IMR-90 (cell line): ENCODE data around the gene MGME1. TPM values are rescaled to one million over a fixed set of nuclear protein-coding genes. Genes with fewer than 3 reads are reported as not detected.

Source experiments
- ATAC-seq: fragments of 200-7000 bp; cut with Tn5 transposase; 2 replicates; pipeline ENCODE4 v1.9.1; 2020; ENCODE audit warnings: low read depth, mild to moderate bottlenecking, moderate library complexity
- BruUV-seq: library from RNA; stranded (reverse); fragments of 400-500 nt; replicated peaks from 2 replicates; lab custom pipeline; 2021; lab: Mats Ljungman, UMichigan
- CTCF ChIA-PET: fragments of 300-600 bp; formaldehyde crosslinking; extraction: SDS; loops from one replicate; lab custom pipeline; 2021; ENCODE audit warnings: antibody characterized with exemption; lab: Yijun Ruan, JAX
- POLR2A ChIA-PET: fragments of 300-600 bp; sonication (Branson Sonifier 250); formaldehyde crosslinking; loops from one replicate; lab custom pipeline; 2022; ENCODE audit warnings: antibody characterized with exemption; ENCODE audit not compliant: unreplicated experiment; lab: Charles Lee
- DNase-seq: peaks from one replicate; pipeline ENCODE4 v3.0.0; 2013
- H2AFZ ChIP-seq: replicated peaks from 2 replicates; pipeline ENCODE3; 2013; ENCODE audit warnings: low read length, mild to moderate bottlenecking; ENCODE audit not compliant: poor library complexity
- H2AK5ac ChIP-seq: 2 replicates; pipeline ENCODE4 v1.6.1; 2013; ENCODE audit warnings: low read depth, low read length, inconsistent platforms
- H2AK9ac ChIP-seq: replicated peaks from 2 replicates; pipeline ENCODE3; 2013; ENCODE audit warnings: mild to moderate bottlenecking, low read depth, low read length, moderate library complexity; ENCODE audit not compliant: poor library complexity
- H2BK120ac ChIP-seq: 2 replicates; pipeline ENCODE4 v1.6.1; 2013; ENCODE audit warnings: low read depth, low read length, inconsistent platforms
- H2BK15ac ChIP-seq: 3 replicates; pipeline ENCODE4 v1.6.1; 2013; ENCODE audit warnings: low read depth, low read length, inconsistent platforms
- H2BK20ac ChIP-seq: 2 replicates; pipeline ENCODE4 v1.6.1; 2013; ENCODE audit warnings: low read depth, mild to moderate bottlenecking, inconsistent platforms, low read length, moderate library complexity
- H2BK5ac ChIP-seq: 2 replicates; pipeline ENCODE4 v1.6.1; 2013; ENCODE audit warnings: mild to moderate bottlenecking, low read depth, low read length, inconsistent platforms; ENCODE audit not compliant: poor library complexity, severe bottlenecking
- H3K14ac ChIP-seq: replicated peaks from 2 replicates; pipeline ENCODE4 v1.6.1; 2013; ENCODE audit warnings: low read depth, low read length, inconsistent platforms
- H3K18ac ChIP-seq: 2 replicates; pipeline ENCODE4 v1.6.1; 2013; ENCODE audit warnings: low read depth, low read length, control low read depth
- H3K23ac ChIP-seq: 2 replicates; pipeline ENCODE4 v1.6.1; 2013; ENCODE audit warnings: low read depth, low read length, inconsistent platforms
- H3K27ac ChIP-seq: 2 replicates; pipeline ENCODE4 v1.5.1; 2013; ENCODE audit warnings: mild to moderate bottlenecking, control low read depth, low read length; ENCODE audit not compliant: insufficient read depth
- H3K27me3 ChIP-seq: 2 replicates; pipeline ENCODE4 v1.6.1; 2013; ENCODE audit warnings: low read length; ENCODE audit not compliant: control insufficient read depth, insufficient read depth
- H3K36me3 ChIP-seq: 2 replicates; pipeline ENCODE4 v1.6.1; 2013; ENCODE audit warnings: low read length, mixed read lengths; ENCODE audit not compliant: control insufficient read depth, insufficient read depth
- H3K4ac ChIP-seq: 2 replicates; pipeline ENCODE4 v1.6.1; 2013; ENCODE audit warnings: low read depth, low read length, inconsistent platforms
- H3K4me1 ChIP-seq: 2 replicates; pipeline ENCODE4 v1.6.1; 2013; ENCODE audit warnings: low read length, mixed read lengths; ENCODE audit not compliant: control insufficient read depth, insufficient read depth
- H3K4me2 ChIP-seq: 2 replicates; pipeline ENCODE4 v1.6.1; 2013; ENCODE audit warnings: low read depth, mild to moderate bottlenecking, control low read depth, low read length, moderate library complexity
- H3K4me3 ChIP-seq: 2 replicates; pipeline ENCODE4 v1.5.1; 2013; ENCODE audit warnings: low read depth, mild to moderate bottlenecking, control low read depth, low read length, moderate library complexity; ENCODE audit not compliant: insufficient read depth
- H3K56ac ChIP-seq: 2 replicates; pipeline ENCODE4 v1.6.1; 2013; ENCODE audit warnings: low read length, inconsistent platforms; ENCODE audit not compliant: insufficient read depth; ENCODE audit errors: extremely low read depth
- H3K79me1 ChIP-seq, 2 experiments: 2 replicates each; pipeline ENCODE4 v1.6.1; 2013; ENCODE audit warnings: low read length in 2 of 2, inconsistent platforms in 1 of 2, low read depth in 1 of 2
- H3K9ac ChIP-seq: 2 replicates; pipeline ENCODE4 v1.6.1; 2013; ENCODE audit warnings: low read depth, low read length, control low read depth
- H3K9me1 ChIP-seq: 2 replicates; pipeline ENCODE4 v1.6.1; 2013; ENCODE audit warnings: low read length, inconsistent platforms; ENCODE audit not compliant: insufficient read depth
- H3K9me3 ChIP-seq: 2 replicates; pipeline ENCODE4 v1.6.1; 2013; ENCODE audit warnings: low read length; ENCODE audit not compliant: control insufficient read depth, insufficient read depth
- H4K20me1 ChIP-seq: 2 replicates; pipeline ENCODE4 v1.6.1; 2013; ENCODE audit warnings: low read length, inconsistent platforms; ENCODE audit not compliant: insufficient read depth
- H4K5ac ChIP-seq: 2 replicates; pipeline ENCODE4 v1.6.1; 2013; ENCODE audit warnings: mild to moderate bottlenecking, low read depth, low read length, control low read depth
- H4K8ac ChIP-seq, 2 experiments: 2 replicates each; pipeline ENCODE4 v1.6.1; 2013; ENCODE audit warnings: low read depth in 2 of 2, low read length in 2 of 2, control low read depth in 1 of 2, inconsistent platforms in 1 of 2
- H4K91ac ChIP-seq: 2 replicates; pipeline ENCODE4 v1.6.1; 2013; ENCODE audit warnings: low read depth, low read length, inconsistent platforms; ENCODE audit not compliant: insufficient read depth
- BHLHE40 ChIP-seq: fragments of 150-350 bp; IDR thresholded peaks from 2 replicates; pipeline ENCODE4 v1.6.1; 2016; ENCODE audit warnings: mild to moderate bottlenecking, low read depth, low read length
- CTCF ChIP-seq: conservative IDR thresholded peaks from 2 replicates; pipeline ENCODE4 v1.5.1; 2012; ENCODE audit warnings: mild to moderate bottlenecking, low read depth, low read length, improper control_type of control experiment
- ELK1 ChIP-seq: fragments of 150-350 bp; IDR thresholded peaks from 2 replicates; pipeline ENCODE4 v1.6.1; 2016; ENCODE audit warnings: low read depth, mild to moderate bottlenecking, low read length, moderate library complexity, borderline replicate concordance
- FOS ChIP-seq: fragments of 150-350 bp; IDR thresholded peaks from 2 replicates; pipeline ENCODE4 v1.6.1; 2016; ENCODE audit warnings: low read depth, low read length
- RAD21 ChIP-seq: IDR thresholded peaks from 2 replicates; pipeline ENCODE4 v1.6.1; 2012; ENCODE audit warnings: low read length, improper control_type of control experiment
- RCOR1 ChIP-seq: IDR thresholded peaks from 2 replicates; pipeline ENCODE4 v1.6.1; 2012; ENCODE audit warnings: mild to moderate bottlenecking, low read length, improper control_type of control experiment; ENCODE audit not compliant: insufficient replicate concordance
- USF2 ChIP-seq: fragments of 150-350 bp; IDR thresholded peaks from 2 replicates; pipeline ENCODE4 v1.6.1; 2017; ENCODE audit warnings: mild to moderate bottlenecking, antibody characterized with exemption, low read length, low read depth
- WGBS, 2 experiments: methylation state at CpG; one replicate each; pipeline versions ENCODE4 v1.1.5 to v1.1.7; 2013; ENCODE audit warnings: missing lambda C conversion rate in 2 of 2; ENCODE audit not compliant: insufficient read length in 1 of 2; ENCODE audit errors: extremely low coverage in 2 of 2; 5-methylcytosine and 5-hydroxymethylcytosine counted together
- dilution Hi-C: fragments of 300-500 bp; cut with HindIII; formaldehyde crosslinking; loops from one replicate; pipeline ENCODE4 v1.14.3; 2018; ENCODE audit warnings: low sequenced_read_pairs; ENCODE audit not compliant: unreplicated experiment
- in situ Hi-C: fragments of 300-500 bp; cut with MboI; formaldehyde crosslinking; loops from 3 replicates; pipeline ENCODE4 v1.14.3; 2019; ENCODE audit warnings: low sequenced_read_pairs, inconsistent platforms, mixed read lengths
- intact Hi-C: fragments of 100-400 bp; cut with micrococcal nuclease; formaldehyde crosslinking; loops from 2 replicates; pipeline ENCODE4 v1.10.0; 2022
- polyA plus RNA-seq, 3 experiments: library from polyadenylated mRNA; depleted of rRNA; stranded (reverse); fragments of >200 nt; gene quantifications; 2 replicates each; pipeline ENCODE4 v1.2.3, GENCODE V29; 2012; ENCODE audit warnings: low replicate concordance in 1 of 3
- total RNA-seq: library from RNA; depleted of rRNA; stranded (reverse); fragments of >200 nt; gene quantifications from 2 replicates; pipeline ENCODE4 v1.2.3, GENCODE V29; 2012

MGME1 gene
- total and polyA plus RNA-seq, 2 of the 4 experiments (the other 2 are of a cell fraction): 7.2 to 9.3 TPM

GRCh38 chr20:18031050-18031449 is 62.2 kb downstream of the MGME1 start:
- no TSS peak for BruUV-seq
- H4K91ac ChIP-seq: no peak overlapping the region
- H3K4me1 ChIP-seq: no peaks in the 10 kb centered on the region
- H2AFZ ChIP-seq: no peak overlapping the region
- ChIA-PET CTCF (no interaction called here), POLR2A (no interaction called here)
- H3K27ac ChIP-seq: no peak overlapping the region
- H2BK20ac ChIP-seq: no peak overlapping the region
- peaks cover 4% of the 10 kb centered on the region for H3K27me3 ChIP-seq
- no peak overlapping the region for H3K4me2 ChIP-seq
- no peaks in the 10 kb centered on the region for H3K9me1 ChIP-seq
- no peak overlapping the region for H2BK120ac ChIP-seq
- H2BK5ac ChIP-seq: no peak overlapping the region
- no peak for ATAC-seq
- dilution Hi-C loops: no loop called here
- no peaks in the 10 kb centered on the region for H3K9me3 ChIP-seq
- no peak overlapping the region for H3K9ac ChIP-seq
- H3K36me3 ChIP-seq: no peaks in the 10 kb centered on the region
- no peak overlapping the region for H3K23ac ChIP-seq
- no peak overlapping the region for H2AK9ac ChIP-seq
- no peaks in the 10 kb centered on the region for H3K79me1 ChIP-seq
- no peak overlapping the region for H3K4ac ChIP-seq
- H2BK15ac ChIP-seq: no peak overlapping the region
- H3K56ac ChIP-seq: no peak overlapping the region
- 80% methylated on average over 5 of the region's 15 CpGs; no CpG with 5 or more reads in 1 of the 2 experiments for WGBS, 2 experiments
- H3K14ac ChIP-seq: no peak overlapping the region
- no peak overlapping the region for H2AK5ac ChIP-seq
- no peak for DNase-seq
- TF ChIP-seq FOS (no peak), CTCF (no peak), RCOR1 (no peak), RAD21 (no peak), BHLHE40 (no peak), USF2 (no peak), ELK1 (no peak)
- in situ Hi-C loops: no loop called here
- H4K8ac ChIP-seq: no peak overlapping the region
- no peak overlapping the region for H3K4me3 ChIP-seq
- intact Hi-C loops: no loop called here
- H3K18ac ChIP-seq: no peak overlapping the region
- H4K5ac ChIP-seq: no peak overlapping the region
- no peaks in the 10 kb centered on the region for H4K20me1 ChIP-seq
